H1 (cell line): ENCODE results near the gene CCDC138. TPM values are rescaled to one million over a fixed set of nuclear protein-coding genes. Genes with fewer than 3 reads are reported as not detected.

Experiments used
- CTCF ChIA-PET: fragments of 300-600 bp; sonication (Branson Sonifier 250); formaldehyde crosslinking; loops from one replicate; lab custom pipeline; 2021; ENCODE audit not compliant: partially characterized antibody; lab: Charles Lee
- POLR2A ChIA-PET: fragments of 300-600 bp; sonication (Branson Sonifier 250); formaldehyde crosslinking; loops from one replicate; lab custom pipeline; 2021; ENCODE audit warnings: inconsistent platforms; ENCODE audit not compliant: partially characterized antibody; lab: Charles Lee
- DNase-seq, 2 experiments: peaks; one replicate each; pipeline versions ENCODE4 v3.0.0 to v3.0.0-alpha.2; 2010 to 2022; ENCODE audit warnings: low spot score in 2 of 2, low read depth in 1 of 2, mixed read lengths in 1 of 2
- FAIRE-seq: peaks from 2 replicates; lab custom pipeline; 2011; peaks lifted over from hg19 to GRCh38; lab: Jason Lieb, UNC
- H2AFZ ChIP-seq: 2 replicates; pipeline ENCODE4 v1.8.1; 2012; ENCODE audit warnings: low read length, inconsistent platforms
- H2AK5ac ChIP-seq: 2 replicates; pipeline ENCODE4 v1.6.1; 2013; ENCODE audit warnings: low read depth, low read length
- H2BK120ac ChIP-seq: replicated peaks from 2 replicates; pipeline ENCODE3; 2013; ENCODE audit warnings: low read depth, low read length, inconsistent platforms
- H2BK12ac ChIP-seq: 2 replicates; pipeline ENCODE4 v1.6.1; 2013; ENCODE audit warnings: low read depth, low read length
- H2BK15ac ChIP-seq: 2 replicates; pipeline ENCODE4 v1.6.1; 2013; ENCODE audit warnings: low read length
- H2BK20ac ChIP-seq: 2 replicates; pipeline ENCODE4 v1.6.1; 2013; ENCODE audit warnings: low read length
- H2BK5ac ChIP-seq: 2 replicates; pipeline ENCODE4 v1.6.1; 2013; ENCODE audit warnings: low read depth, low read length
- H3K14ac ChIP-seq: 2 replicates; pipeline ENCODE4 v1.6.1; 2013; ENCODE audit warnings: inconsistent platforms; ENCODE audit not compliant: insufficient read length
- H3K18ac ChIP-seq: 2 replicates; pipeline ENCODE4 v1.6.1; 2013; ENCODE audit warnings: low read length; ENCODE audit errors: extremely low read depth
- H3K23ac ChIP-seq: 2 replicates; pipeline ENCODE4 v1.6.1; 2013; ENCODE audit warnings: inconsistent platforms; ENCODE audit not compliant: insufficient read length
- H3K23me2 ChIP-seq: 2 replicates; pipeline ENCODE4 v1.6.1; 2013; ENCODE audit warnings: low read depth, low read length
- H3K27ac ChIP-seq: 2 replicates; pipeline ENCODE4 v1.6.1; 2011; ENCODE audit warnings: low read depth, low read length, inconsistent platforms
- H3K27me3 ChIP-seq, 4 experiments: replicated peaks in 1 of 4; 1 replicate in 1 of 4; 2 replicates in 3 of 4; pipeline versions ENCODE4 v1.6.1 to v1.8.1; 2011 to 2013; ENCODE audit warnings: low read length in 3 of 4, mild to moderate bottlenecking in 3 of 4, inconsistent platforms in 2 of 4, mixed read lengths in 2 of 4, moderate library complexity in 1 of 4; ENCODE audit not compliant: control insufficient read depth in 3 of 4, insufficient read depth in 3 of 4; ENCODE audit errors: extremely low read depth in 1 of 4
- H3K36me3 ChIP-seq, 4 experiments: 2 replicates each; pipeline versions ENCODE4 v1.6.1 to v1.8.1; 2011 to 2013; ENCODE audit warnings: mild to moderate bottlenecking in 4 of 4, low read length in 3 of 4, moderate library complexity in 2 of 4, control low read depth in 1 of 4, inconsistent platforms in 1 of 4; ENCODE audit not compliant: insufficient read depth in 4 of 4, control insufficient read depth in 2 of 4
- H3K4ac ChIP-seq: replicated peaks from 2 replicates; pipeline ENCODE3; 2013; ENCODE audit warnings: low read length, low read depth, mixed read lengths, inconsistent platforms; ENCODE audit not compliant: insufficient read length
- H3K4me1 ChIP-seq, 4 experiments: replicated peaks in 1 of 4; 1 replicate in 1 of 4; 2 replicates in 3 of 4; pipeline versions ENCODE4 v1.6.1 to v1.8.1; 2011 to 2013; ENCODE audit warnings: low read length in 3 of 4, inconsistent platforms in 2 of 4, mixed read lengths in 1 of 4; ENCODE audit not compliant: insufficient read depth in 4 of 4, control insufficient read depth in 3 of 4
- H3K4me2 ChIP-seq, 2 experiments: 2 replicates each; pipeline versions ENCODE4 v1.6.1 to v1.8.1; 2011 to 2013; ENCODE audit warnings: low read depth in 2 of 2, low read length in 2 of 2, control low read depth in 1 of 2, inconsistent platforms in 1 of 2, mild to moderate bottlenecking in 1 of 2; ENCODE audit not compliant: insufficient read depth in 1 of 2
- H3K4me3 ChIP-seq, 4 experiments: fragments of 200-600, 300-600 bp in 1 of 4; sonication (generic), shearing (Covaris generic), sonication (Bioruptor Twin) in 1 of 4; 2 replicates each; pipeline versions ENCODE4 v1.5.1 to v1.8.1; 2011 to 2016; ENCODE audit warnings: low read length in 4 of 4, low read depth in 3 of 4, control low read depth in 2 of 4, inconsistent platforms in 2 of 4, mild to moderate bottlenecking in 2 of 4, mixed read lengths in 1 of 4, moderate library complexity in 1 of 4; ENCODE audit not compliant: insufficient read depth in 2 of 4; ENCODE audit errors: extremely low read depth in 1 of 4
- H3K56ac ChIP-seq: replicated peaks from 2 replicates; pipeline ENCODE3; 2013; ENCODE audit warnings: low read depth, mild to moderate bottlenecking, mixed read lengths, low read length, inconsistent platforms; ENCODE audit not compliant: insufficient read length
- H3K79me1 ChIP-seq: 2 replicates; pipeline ENCODE4 v1.6.1; 2013; ENCODE audit warnings: low read depth, low read length, control low read depth
- H3K79me2 ChIP-seq, 2 experiments: 2 replicates each; pipeline versions ENCODE4 v1.6.1 to v1.8.1; 2012 to 2013; ENCODE audit warnings: low read length in 2 of 2, mild to moderate bottlenecking in 2 of 2, inconsistent platforms in 1 of 2; ENCODE audit not compliant: insufficient read depth in 2 of 2, control insufficient read depth in 1 of 2
- H3K9ac ChIP-seq, 4 experiments: replicated peaks in 1 of 4; 1 replicate in 1 of 4; 2 replicates in 3 of 4; pipeline versions ENCODE4 v1.6.1 to v1.8.1; 2011 to 2013; ENCODE audit warnings: low read depth in 3 of 4, low read length in 3 of 4, control low read depth in 2 of 4, mild to moderate bottlenecking in 2 of 4, moderate library complexity in 2 of 4, inconsistent platforms in 1 of 4; ENCODE audit errors: extremely low read depth in 1 of 4
- H3K9me3 ChIP-seq, 2 experiments: 2 replicates each; pipeline versions ENCODE4 v1.6.1 to v1.8.1; 2012 to 2013; ENCODE audit warnings: mild to moderate bottlenecking in 2 of 2, moderate library complexity in 2 of 2, control low read depth in 1 of 2, inconsistent platforms in 1 of 2, low read depth in 1 of 2, low read length in 1 of 2, mixed read lengths in 1 of 2; ENCODE audit not compliant: insufficient read depth in 2 of 2
- H4K20me1 ChIP-seq, 2 experiments: replicated peaks in 1 of 2; 2 replicates each; pipeline versions ENCODE3 to v1.8.1; 2011 to 2013; ENCODE audit warnings: inconsistent platforms in 2 of 2, low read length in 2 of 2, mild to moderate bottlenecking in 1 of 2; ENCODE audit not compliant: insufficient read depth in 2 of 2, control insufficient read depth in 1 of 2
- H4K5ac ChIP-seq: 2 replicates; pipeline ENCODE4 v1.6.1; 2013; ENCODE audit warnings: low read length, low read depth, mixed read lengths, inconsistent platforms; ENCODE audit not compliant: insufficient read length
- H4K8ac ChIP-seq: 2 replicates; pipeline ENCODE4 v1.8.0; 2013; ENCODE audit warnings: mild to moderate bottlenecking, moderate library complexity, low read length, inconsistent platforms; ENCODE audit not compliant: insufficient read depth; ENCODE audit errors: extremely low read depth
- H4K91ac ChIP-seq: replicated peaks from 2 replicates; pipeline ENCODE3; 2013; ENCODE audit warnings: low read length, mixed read lengths, inconsistent platforms; ENCODE audit not compliant: insufficient read length
- MAFK ChIP-seq: IDR thresholded peaks from 2 replicates; pipeline ENCODE4 v1.6.1; 2012; ENCODE audit warnings: low read depth, mild to moderate bottlenecking, improper control_type of control experiment, low read length
- NANOG ChIP-seq: IDR thresholded peaks from 2 replicates; pipeline ENCODE4 v1.6.1; 2011; ENCODE audit warnings: low read length, low read depth, mild to moderate bottlenecking, inconsistent platforms; ENCODE audit not compliant: insufficient read depth, poor library complexity, severe bottlenecking
- NRF1 ChIP-seq: IDR thresholded peaks from 2 replicates; pipeline ENCODE4 v1.6.1; 2011; ENCODE audit warnings: mild to moderate bottlenecking, low read depth, low read length, improper control_type of control experiment
- WGBS, 2 experiments: shearing (Covaris generic) in 1 of 2; methylation state at CpG; one replicate each; pipeline versions ENCODE4 v1.1.6 to v1.1.7; 2013 to 2015; ENCODE audit warnings: low lambda C conversion rate in 2 of 2, mixed read lengths in 2 of 2, inconsistent platforms in 1 of 2, low coverage in 1 of 2, missing lambda C conversion rate in 1 of 2; ENCODE audit not compliant: insufficient replicate concordance in 2 of 2, insufficient coverage in 1 of 2, insufficient read length in 1 of 2; ENCODE audit errors: extremely low coverage in 1 of 2, missing lambda C conversion rate in 1 of 2; 5-methylcytosine and 5-hydroxymethylcytosine counted together
- polyA plus RNA-seq, 7 experiments: library from polyadenylated mRNA; depleted of rRNA in 3 of 7; stranded (reverse) in 5 of 7; unstranded in 2 of 7; fragments of >200 nt in 5 of 7; fragments of 200-250 nt in 2 of 7; gene quantifications; 1 replicate in 5 of 7; 2 replicates in 1 of 7; 4 replicates in 1 of 7; pipeline versions ENCODE4 v1.2.1 to v1.2.3, GENCODE V29; 2011 to 2013; ENCODE audit warnings: missing spikeins in 2 of 7, mixed read lengths in 2 of 7
- total RNA-seq: library from RNA; stranded (reverse); fragmentation: NEBNext Ultra II Directional; extraction: Animal tissue kit (Norgen Biotek cat#: 25700); gene quantifications from 2 replicates; pipeline ENCODE4 v1.2.1, GENCODE V29; 2021

Gene CCDC138
- total and polyA plus RNA-seq, 2 of the 8 experiments (the other 6 are each of a cell fraction or from before 2014, with no cell fraction given), result 8.3 to 29.8 TPM

DNA sequence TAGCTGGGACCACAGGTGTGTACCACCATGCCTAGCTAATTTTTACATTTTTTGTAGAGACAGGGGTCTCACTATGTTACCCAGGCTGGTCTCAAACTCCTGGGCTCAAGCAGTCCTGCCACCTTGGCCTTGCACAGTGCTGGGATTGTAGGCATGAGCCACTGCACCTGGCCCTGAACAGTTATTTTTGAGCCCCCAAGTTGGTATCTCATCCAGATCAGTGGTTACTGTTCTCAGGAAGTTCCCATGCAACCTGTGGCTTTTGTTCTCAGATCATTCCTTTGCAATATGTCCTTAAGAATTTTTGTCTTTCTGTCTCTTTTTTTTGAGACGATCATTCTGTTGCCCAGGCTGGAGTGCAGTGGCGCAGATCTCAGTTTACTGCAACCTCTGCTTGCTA lies 7.7 kb upstream of the CCDC138 start:
- no peak overlapping the region for H4K91ac ChIP-seq
- no peak overlapping the region for H3K4me3 ChIP-seq
- no peak overlapping the region for H4K8ac ChIP-seq
- H3K56ac ChIP-seq, result no peak overlapping the region
- no peak overlapping the region for H3K27ac ChIP-seq
- 96% methylated on average over 2 of the region's 2 CpGs; no CpG with 5 or more reads in 1 of the 2 experiments for WGBS, 2 experiments
- H2AFZ ChIP-seq, result no peak overlapping the region
- H3K23me2 ChIP-seq, result no peaks in the 10 kb centered on the region
- no peak overlapping the region for H3K4ac ChIP-seq
- DNase-seq, result no peak
- H3K9ac ChIP-seq, result no peak overlapping the region
- H3K27me3 ChIP-seq, result no peaks in the 10 kb centered on the region
- H3K9me3 ChIP-seq, result no peaks in the 10 kb centered on the region
- no peak overlapping the region for H2BK12ac ChIP-seq
- no peak overlapping the region for H2BK20ac ChIP-seq
- H2BK120ac ChIP-seq, result no peak overlapping the region
- no peak overlapping the region for H2BK15ac ChIP-seq
- no peak overlapping the region for H3K14ac ChIP-seq
- H3K23ac ChIP-seq, result no peak overlapping the region
- H3K4me2 ChIP-seq, result no peak overlapping the region
- no peak for TF ChIP-seq NRF1
- no peak for TF ChIP-seq NANOG
- TF ChIP-seq MAFK, result no peak
- peaks cover 10 to 71% (median 28%) of the 10 kb centered on the region in 4 experiments for H3K36me3 ChIP-seq
- H3K79me1 ChIP-seq, result no peaks in the 10 kb centered on the region
- no peak overlapping the region for H3K18ac ChIP-seq
- no peak overlapping the region for H4K5ac ChIP-seq
- no peak for FAIRE-seq
- ChIA-PET POLR2A (interaction anchor here (0.6 kb wide), 1 partner anchor 15 kb away, joined by 3 read pairs; no protein-coding TSS in a partner anchor), CTCF (no interaction called here)
- H3K79me2 ChIP-seq, result no peaks in the 10 kb centered on the region
- no peak overlapping the region for H2AK5ac ChIP-seq
- H2BK5ac ChIP-seq, result no peak overlapping the region
- peaks cover 2 to 6% of the 10 kb centered on the region in 2 experiments for H4K20me1 ChIP-seq
- H3K4me1 ChIP-seq, result no peaks in the 10 kb centered on the region
